ENCODE data around the gene NAMPT. TPM values are rescaled to one million over a fixed set of nuclear protein-coding genes. Genes with fewer than 3 reads are reported as not detected.

Gene NAMPT
- total RNA-seq, 1 donor from 2014 or later, result 130 TPM

- DNase-seq (ENCODE audit: low read depth), result no peak
- H3K36me3 ChIP-seq (ENCODE audit: control insufficient read depth, insufficient read depth, low read length), result no peaks in the 10 kb centered on the region
- no peaks in the 10 kb centered on the region for H3K27me3 ChIP-seq (ENCODE audit: control insufficient read depth, insufficient read depth, low read length)
- TF ChIP-seq, protein P1, sequence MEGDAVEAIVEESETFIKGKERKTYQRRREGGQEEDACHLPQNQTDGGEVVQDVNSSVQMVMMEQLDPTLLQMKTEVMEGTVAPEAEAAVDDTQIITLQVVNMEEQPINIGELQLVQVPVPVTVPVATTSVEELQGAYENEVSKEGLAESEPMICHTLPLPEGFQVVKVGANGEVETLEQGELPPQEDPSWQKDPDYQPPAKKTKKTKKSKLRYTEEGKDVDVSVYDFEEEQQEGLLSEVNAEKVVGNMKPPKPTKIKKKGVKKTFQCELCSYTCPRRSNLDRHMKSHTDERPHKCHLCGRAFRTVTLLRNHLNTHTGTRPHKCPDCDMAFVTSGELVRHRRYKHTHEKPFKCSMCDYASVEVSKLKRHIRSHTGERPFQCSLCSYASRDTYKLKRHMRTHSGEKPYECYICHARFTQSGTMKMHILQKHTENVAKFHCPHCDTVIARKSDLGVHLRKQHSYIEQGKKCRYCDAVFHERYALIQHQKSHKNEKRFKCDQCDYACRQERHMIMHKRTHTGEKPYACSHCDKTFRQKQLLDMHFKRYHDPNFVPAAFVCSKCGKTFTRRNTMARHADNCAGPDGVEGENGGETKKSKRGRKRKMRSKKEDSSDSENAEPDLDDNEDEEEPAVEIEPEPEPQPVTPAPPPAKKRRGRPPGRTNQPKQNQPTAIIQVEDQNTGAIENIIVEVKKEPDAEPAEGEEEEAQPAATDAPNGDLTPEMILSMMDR (IDR thresholded peaks at IDR 0.05; ENCODE audit: insufficient read depth, low read length, poor library complexity, severe bottlenecking), result no peak
- H3K4me3 ChIP-seq (ENCODE audit: low read depth, low read length), result no peak overlapping the region
Observed at GRCh38 chr7:106276513-106276912, 8.3 kb downstream of the NAMPT start.

DNA sequence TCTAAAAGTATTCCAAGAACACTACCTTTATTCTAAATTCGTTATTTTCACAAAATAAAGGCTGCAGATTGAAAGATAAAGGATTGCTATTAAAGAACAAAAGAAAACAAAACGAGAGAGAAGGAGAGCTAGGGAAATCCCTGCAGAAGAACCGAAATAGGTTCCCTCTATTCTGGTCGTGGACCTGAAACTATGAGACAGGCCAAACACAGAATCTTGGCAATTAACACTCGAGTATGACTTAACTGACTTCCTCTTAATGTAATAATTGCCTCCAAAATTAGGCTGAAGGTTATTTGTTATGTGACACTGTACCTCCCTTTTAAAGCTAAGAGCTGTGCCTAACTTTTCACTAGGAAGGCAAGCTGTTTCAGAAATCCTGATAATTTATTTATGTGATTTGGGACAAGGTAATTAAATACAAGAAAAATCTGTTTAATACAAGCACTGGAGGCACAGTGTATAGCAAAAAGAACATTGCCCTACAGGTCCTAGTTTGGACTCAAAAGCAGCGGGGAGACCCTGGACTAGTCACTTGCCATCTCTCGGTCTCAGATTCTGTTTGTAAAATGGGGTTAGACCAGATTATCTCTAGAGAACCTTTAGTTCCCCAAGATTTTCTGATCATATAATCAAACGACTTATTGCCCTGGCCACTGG, 11.6 kb downstream of the NAMPT start:
- no peak for DNase-seq (ENCODE audit: low read depth)
- TF ChIP-seq, protein P1 (IDR thresholded peaks at IDR 0.05; ENCODE audit: insufficient read depth, low read length, poor library complexity, severe bottlenecking), result no peak
- H3K36me3 ChIP-seq (ENCODE audit: control insufficient read depth, insufficient read depth, low read length), result no peaks in the 10 kb centered on the region

GRCh38 chr7:106270122-106270977, 14.4 kb downstream of the NAMPT start:
- TF ChIP-seq, protein P1 (IDR thresholded peaks at IDR 0.05; ENCODE audit: insufficient read depth, low read length, poor library complexity, severe bottlenecking), result no peak
- H3K36me3 ChIP-seq (ENCODE audit: control insufficient read depth, insufficient read depth, low read length), result no peaks in the 10 kb centered on the region
- no peak for DNase-seq (ENCODE audit: low read depth)
- no peak overlapping the region for H3K4me3 ChIP-seq (ENCODE audit: low read depth, low read length)
- no peaks in the 10 kb centered on the region for H3K27me3 ChIP-seq (ENCODE audit: control insufficient read depth, insufficient read depth, low read length)

More for the DNA sequence above, 11.6 kb downstream of the NAMPT start:
- no peak overlapping the region for H3K4me3 ChIP-seq (ENCODE audit: low read depth, low read length)
- H3K27me3 ChIP-seq (ENCODE audit: control insufficient read depth, insufficient read depth, low read length), result no peaks in the 10 kb centered on the region

GRCh38 chr7:106269254-106269961, 15.4 kb downstream of the NAMPT start:
- H3K27me3 ChIP-seq (ENCODE audit: control insufficient read depth, insufficient read depth, low read length), result no peaks in the 10 kb centered on the region
- DNase-seq (ENCODE audit: low read depth), result no peak
- TF ChIP-seq, protein P1 (IDR thresholded peaks at IDR 0.05; ENCODE audit: insufficient read depth, low read length, poor library complexity, severe bottlenecking), result no peak
- no peaks in the 10 kb centered on the region for H3K36me3 ChIP-seq (ENCODE audit: control insufficient read depth, insufficient read depth, low read length)
- no peak overlapping the region for H3K4me3 ChIP-seq (ENCODE audit: low read depth, low read length)

DNA sequence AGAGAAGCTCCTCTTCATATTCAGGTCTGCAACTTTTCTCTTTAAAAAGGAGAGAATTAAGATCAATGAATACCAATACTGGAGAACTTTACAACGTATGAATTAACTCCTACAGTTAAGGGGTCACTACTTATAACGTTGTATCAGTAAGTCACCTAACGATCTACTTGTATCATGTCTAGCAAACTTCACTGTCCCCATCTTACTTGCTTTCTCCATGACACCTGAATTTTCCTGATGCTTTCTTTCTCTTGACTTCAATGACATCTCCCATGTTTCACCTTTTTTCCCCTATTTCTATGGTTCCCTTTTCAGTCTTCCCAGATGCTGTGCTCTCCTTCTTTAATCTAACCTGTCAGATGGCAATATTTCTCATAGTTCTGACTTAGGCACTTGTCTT, 19.6 kb downstream of the NAMPT start:
- Histone ChIP-seq H3K27me3 (ENCODE audit: control insufficient read depth, insufficient read depth, low read length) (no peaks in the 10 kb centered on the region), H3K4me3 (ENCODE audit: low read depth, low read length) (no peak overlapping the region), H3K36me3 (ENCODE audit: control insufficient read depth, insufficient read depth, low read length) (no peaks in the 10 kb centered on the region)
- no peak for DNase-seq (ENCODE audit: low read depth)
- TF ChIP-seq, protein P1 (IDR thresholded peaks at IDR 0.05; ENCODE audit: insufficient read depth, low read length, poor library complexity, severe bottlenecking), result no peak

All from kidney epithelial cell (primary cell).